Fibroblast of villous mesenchyme (primary cell): ENCODE measurements around the gene OSER1. TPM values are rescaled to one million over a fixed set of nuclear protein-coding genes. Genes with fewer than 3 reads are reported as not detected.

ENCODE experiments used
- DNase-seq: peaks from one replicate; pipeline ENCODE4 v3.0.0-alpha.2; 2010; ENCODE audit warnings: low read depth
- H3K4me3 ChIP-seq: 2 replicates; pipeline ENCODE4 v1.5.1; 2011; ENCODE audit warnings: low read depth, mild to moderate bottlenecking, low read length
- CTCF ChIP-seq: IDR thresholded peaks from 2 replicates; pipeline ENCODE4 v1.5.1; 2012; ENCODE audit warnings: low read depth, mild to moderate bottlenecking, low read length; ENCODE audit not compliant: insufficient read depth
- total RNA-seq: library from RNA; depleted of rRNA; stranded (reverse); fragments of >200 nt; gene quantifications from 2 replicates; pipeline ENCODE4 v1.2.3, GENCODE V29; 2012

Gene OSER1
- total RNA-seq, 1 donor = 45.8 TPM

- DNase-seq = no peak
- H3K4me3 ChIP-seq = no peak overlapping the region
- TF ChIP-seq CTCF = no peak
Observed at GRCh38 chr20:44219791-44220190, 9.2 kb upstream of the OSER1 start.

GRCh38 chr20:44219170-44219730 is 8.7 kb upstream of the OSER1 start:
- no peak for DNase-seq
- H3K4me3 ChIP-seq = no peak overlapping the region
- no peak for TF ChIP-seq CTCF

- no peak overlapping the region for H3K4me3 ChIP-seq
Observed at GRCh38 chr20:44218446-44218845, 7.9 kb upstream of the OSER1 start.

GRCh38 chr20:44217342-44218092 is 6.9 kb upstream of the OSER1 start:
- peak; percentile 67 for DNase-seq
- H3K4me3 ChIP-seq = no peak overlapping the region
- TF ChIP-seq CTCF = peak; percentile 96

More at GRCh38 chr20:44218446-44218845, 7.9 kb upstream of the OSER1 start:
- no peak for TF ChIP-seq CTCF
- DNase-seq = no peak

- peak; percentile 68 for DNase-seq
- H3K4me3 ChIP-seq = no peak overlapping the region
- peak; percentile 90 for TF ChIP-seq CTCF
Observed at GRCh38 chr20:44215125-44215524, 4.6 kb upstream of the OSER1 start.

GRCh38 chr20:44212792-44213191 is 2.2 kb upstream of the OSER1 start:
- DNase-seq = no peak
- TF ChIP-seq CTCF = no peak
- no peak overlapping the region for H3K4me3 ChIP-seq
